Stimulated activated CD4-positive, alpha-beta T cell treated with anti-CD3 and anti-CD28 coated beads, Interleukin-2, amount 100 ng/mL, for 24 hours (primary cell): ENCODE measurements around the gene ALDH3A2.
"Not testable (repeated sequence)": the region's sequence is repeated elsewhere in the genome, so short reads cannot be mapped to it uniquely, and the experiment has no call there.

Experiments used
- DNase-seq, 2 donors: peaks; one replicate each; pipeline ENCODE4 v3.0.0-alpha.2; 2020

The ALDH3A2 gene

GRCh38 chr17:19651451-19652238 is 3.1 kb downstream of the ALDH3A2 start:
- no peak for DNase-seq

DNA sequence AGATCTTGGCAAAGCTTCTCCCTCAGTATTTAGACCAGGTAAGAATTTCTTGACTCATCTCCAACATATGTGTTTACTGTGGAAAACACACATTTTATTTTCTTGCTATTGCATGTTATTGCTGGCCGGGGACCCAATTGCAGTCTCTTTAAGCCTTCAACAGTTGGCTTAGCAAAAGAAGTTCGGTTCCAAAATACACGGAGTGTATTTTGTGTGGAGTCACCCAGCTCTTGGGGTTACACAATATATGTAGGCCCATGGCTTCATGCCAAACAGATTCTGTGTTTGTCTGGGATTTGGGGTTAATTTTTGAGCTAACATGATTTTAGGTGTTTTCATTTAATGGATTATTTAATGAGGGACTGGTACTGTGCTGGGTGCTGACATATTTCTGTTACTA is 4.0 kb downstream of the ALDH3A2 start:
- DNase-seq: no peak

GRCh38 chr17:19654342-19654886 is 5.9 kb downstream of the ALDH3A2 start:
- DNase-seq: no peak

- DNase-seq: no peak
These were observed 6.3 kb downstream of the ALDH3A2 start for GRCh38 chr17:19654896-19655295.

DNA sequence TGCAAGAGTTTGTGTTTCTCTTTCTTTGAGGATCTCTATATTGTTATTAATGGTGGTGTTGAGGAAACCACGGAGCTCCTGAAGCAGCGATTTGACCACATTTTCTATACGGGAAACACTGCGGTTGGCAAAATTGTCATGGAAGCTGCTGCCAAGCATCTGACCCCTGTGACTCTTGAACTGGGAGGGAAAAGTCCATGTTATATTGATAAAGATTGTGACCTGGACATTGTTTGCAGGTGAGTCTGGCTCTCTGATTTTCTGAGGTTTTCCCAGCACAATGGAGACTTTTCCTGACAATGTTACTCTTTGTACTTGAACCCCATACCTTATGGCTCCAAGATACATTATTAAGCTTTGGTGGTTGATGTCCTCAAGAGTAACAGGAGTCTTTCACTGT is 7.8 kb downstream of the ALDH3A2 start:
- DNase-seq: no peak

DNA sequence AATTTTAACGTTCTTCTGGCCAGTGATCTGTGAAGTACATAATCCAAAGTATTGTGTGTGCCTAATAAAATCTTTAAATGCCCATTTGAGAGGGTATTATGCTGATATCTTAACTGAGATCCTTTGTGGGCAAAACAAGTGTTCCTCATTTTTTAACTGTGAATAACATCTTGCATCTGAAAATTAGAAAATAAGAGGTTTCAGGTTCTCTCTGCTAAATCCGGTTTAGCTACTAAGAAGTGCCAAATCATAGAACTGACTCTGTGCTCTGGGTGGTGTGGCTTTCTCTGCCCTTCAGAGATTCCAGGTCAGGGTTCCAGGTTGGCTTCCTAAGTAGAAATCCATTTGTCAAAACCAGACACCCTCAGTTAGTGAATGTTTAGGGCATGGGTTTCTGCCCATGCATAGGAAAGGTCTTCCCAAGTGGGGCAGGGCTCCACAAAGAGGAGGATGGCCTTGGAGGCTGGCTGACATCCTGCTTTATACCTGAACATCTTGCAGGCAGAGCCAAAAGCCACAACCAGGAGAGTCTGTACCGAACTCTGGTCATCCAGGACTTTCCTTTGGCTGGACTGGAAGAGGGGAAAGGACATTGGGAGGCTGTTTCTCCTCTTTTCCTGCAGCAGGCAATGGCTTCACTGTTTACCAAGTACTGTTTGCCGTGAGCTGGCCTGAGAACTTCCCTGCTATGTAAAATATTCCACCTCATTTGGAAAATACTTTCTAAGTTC is 8.5 kb downstream of the ALDH3A2 start:
- no peak for DNase-seq

DNA sequence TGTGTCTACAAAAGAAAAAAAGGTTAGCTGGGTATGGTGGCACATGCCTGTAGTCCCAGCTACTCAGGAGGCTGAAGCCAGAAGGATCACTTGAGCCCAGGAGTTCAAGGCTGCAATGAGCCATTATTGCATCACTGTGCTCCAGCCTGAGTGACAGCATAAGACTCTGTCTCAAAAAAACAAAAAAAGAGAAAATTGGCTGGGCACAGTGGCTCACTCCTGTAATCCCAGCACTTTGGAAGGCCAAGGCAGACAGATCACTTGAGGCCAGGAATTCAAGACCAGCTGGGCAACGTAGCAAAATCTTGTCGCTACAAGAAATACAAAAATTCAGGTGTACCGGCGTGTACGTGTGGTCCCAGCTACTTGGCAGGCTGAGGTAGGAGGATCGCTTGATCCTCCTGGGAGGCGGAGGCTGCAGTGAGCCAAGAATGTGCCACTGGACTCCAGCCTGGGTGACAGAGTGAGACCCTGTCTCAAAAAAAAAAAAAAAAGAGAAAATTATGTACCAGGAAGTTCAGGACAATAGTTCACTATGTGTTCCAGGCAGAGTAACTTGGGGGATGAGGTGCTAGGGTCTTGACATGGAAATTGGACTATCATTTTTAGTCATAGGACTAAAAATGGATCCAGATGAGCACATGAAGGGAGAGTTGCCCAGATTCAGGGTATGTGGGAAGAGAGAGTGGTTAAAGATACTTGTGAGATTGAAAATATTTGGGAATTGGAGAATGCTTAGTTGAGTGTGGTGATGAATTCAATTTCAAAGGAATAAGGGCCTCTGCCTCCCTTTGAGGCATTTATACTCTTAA is 11.0 kb downstream of the ALDH3A2 start:
- DNase-seq: no peak

- no peak for DNase-seq
These were observed 11.8 kb downstream of the ALDH3A2 start for GRCh38 chr17:19660219-19660870.

- DNase-seq: no peak
These were observed 12.6 kb downstream of the ALDH3A2 start for GRCh38 chr17:19661121-19661520.

DNA sequence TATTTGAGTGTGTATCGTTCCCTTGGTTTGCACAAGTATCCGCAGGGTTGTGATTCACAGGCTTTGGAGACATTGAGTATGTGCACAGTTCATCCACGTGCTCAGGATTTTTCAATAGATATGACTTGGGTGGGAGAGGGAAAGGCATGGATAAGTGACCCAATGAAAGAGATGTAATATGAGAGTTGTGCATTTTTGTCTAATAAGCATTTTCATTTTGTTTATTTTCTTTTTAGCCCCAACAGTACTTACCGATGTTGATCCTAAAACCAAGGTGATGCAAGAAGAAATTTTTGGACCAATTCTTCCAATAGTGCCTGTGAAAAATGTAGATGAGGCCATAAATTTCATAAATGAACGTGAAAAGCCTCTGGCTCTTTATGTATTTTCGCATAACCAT is 14.5 kb downstream of the ALDH3A2 start:
- DNase-seq: no peak

GRCh38 chr17:19664136-19664820 is 15.7 kb downstream of the ALDH3A2 start:
- DNase-seq: no peak

DNA sequence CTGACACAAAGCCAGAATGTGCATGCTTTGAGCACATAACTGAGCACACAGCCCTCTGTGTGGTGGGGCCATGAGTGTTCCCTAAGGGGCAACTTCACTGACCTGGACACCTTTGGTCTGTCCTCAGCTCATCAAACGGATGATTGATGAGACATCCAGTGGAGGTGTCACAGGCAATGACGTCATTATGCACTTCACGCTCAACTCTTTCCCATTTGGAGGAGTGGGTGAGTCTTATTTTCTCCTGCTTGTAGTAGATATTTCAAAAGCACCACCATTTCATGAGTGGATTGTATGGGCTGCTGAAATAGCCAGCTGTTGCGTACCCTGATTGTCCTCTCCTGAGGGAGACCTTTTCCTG is 16.2 kb downstream of the ALDH3A2 start:
- no peak for DNase-seq

GRCh38 chr17:19669680-19670079 is 21.1 kb downstream of the ALDH3A2 start:
- not testable (repeated sequence) for DNase-seq

- no peak for DNase-seq
These were observed 22.4 kb downstream of the ALDH3A2 start for GRCh38 chr17:19670908-19671307.

DNA sequence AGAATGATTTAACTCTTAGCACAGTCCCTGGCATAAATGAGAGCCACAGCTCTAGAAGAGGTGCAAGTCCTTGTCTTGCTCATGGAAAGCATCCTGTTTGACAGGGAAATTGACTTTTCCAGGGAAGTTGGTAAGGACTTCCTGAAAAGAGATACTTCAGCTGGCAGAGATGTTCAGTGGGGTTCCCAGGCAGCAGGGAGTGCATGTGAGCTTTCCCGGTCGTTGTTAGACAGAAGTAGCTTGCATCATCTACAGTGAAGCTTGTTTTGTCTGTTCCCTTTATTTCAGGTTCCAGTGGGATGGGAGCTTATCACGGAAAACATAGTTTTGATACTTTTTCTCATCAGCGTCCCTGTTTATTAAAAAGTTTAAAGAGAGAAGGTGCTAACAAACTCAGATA is 22.9 kb downstream of the ALDH3A2 start:
- no peak for DNase-seq

DNA sequence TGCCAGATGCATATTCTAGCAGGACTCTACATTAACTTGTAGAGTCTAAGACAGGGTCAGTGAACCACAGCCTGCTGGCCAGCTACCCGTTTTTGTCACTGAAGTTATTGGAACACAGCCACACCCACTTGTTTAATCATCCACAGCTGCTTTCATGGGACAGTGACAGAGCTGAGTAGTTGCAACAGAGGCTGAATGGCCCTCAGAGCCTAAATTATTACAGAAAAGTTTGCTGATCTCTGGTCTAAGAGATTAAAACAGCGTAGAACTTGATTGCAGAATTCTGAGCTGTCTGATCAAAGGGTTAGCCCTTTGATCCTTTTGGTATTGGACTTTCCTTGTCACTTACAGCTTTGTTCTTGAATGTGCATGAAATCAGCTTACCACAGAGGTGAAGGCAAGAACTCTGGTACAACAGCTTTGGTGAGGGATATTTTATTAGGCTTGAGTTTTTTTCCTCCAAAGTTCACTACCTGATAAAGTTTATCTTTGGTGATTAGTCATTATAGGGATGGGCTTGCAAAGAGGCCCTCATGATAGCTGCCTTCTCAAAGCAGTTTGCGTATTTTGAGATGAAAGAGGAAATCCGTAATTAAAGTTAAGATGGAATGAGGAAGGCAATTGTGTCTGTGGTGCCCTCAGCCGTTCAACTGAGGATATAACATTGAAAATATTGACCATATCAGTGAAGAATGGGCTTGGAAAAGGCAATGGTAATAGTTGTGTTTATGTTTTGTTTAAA is 23.6 kb downstream of the ALDH3A2 start:
- no peak for DNase-seq

GRCh38 chr17:19673623-19674022 is 25.1 kb downstream of the ALDH3A2 start:
- no peak for DNase-seq

DNA sequence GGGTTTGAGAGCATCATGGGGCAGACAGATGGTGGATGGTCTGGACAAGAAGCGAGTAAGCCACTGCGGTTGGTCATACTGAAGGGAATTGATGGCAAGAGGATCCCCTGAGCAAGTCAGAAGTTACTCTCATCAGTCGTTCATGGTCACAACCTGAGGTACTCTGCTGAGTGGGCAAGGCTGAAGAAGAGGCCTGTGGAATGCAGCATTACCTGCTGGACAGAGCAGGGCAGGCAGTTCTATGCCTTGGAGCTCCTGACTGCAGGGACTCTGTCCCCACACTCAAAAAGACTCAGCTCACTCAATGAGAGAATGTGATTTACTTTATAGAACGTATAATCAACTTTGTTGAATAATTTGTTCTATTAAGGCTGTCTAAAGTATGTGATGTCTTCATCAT is 28.3 kb downstream of the ALDH3A2 start:
- no peak for DNase-seq

GRCh38 chr17:19677736-19678379 is 29.3 kb downstream of the ALDH3A2 start:
- no peak for DNase-seq

GRCh38 chr17:19678581-19679453 is 30.3 kb downstream of the ALDH3A2 start:
- no peak for DNase-seq
